Right lobe of liver (tissue), 6 donors: ENCODE data around the gene PSMD5. TPM values are rescaled to one million over a fixed set of nuclear protein-coding genes. Genes with fewer than 3 reads are reported as not detected.

Experiments used
- ATAC-seq, 4 donors: fragments of 200-7000 bp; cut with Tn5 transposase; one replicate each; pipeline ENCODE4 v1.9.1; 2020; ENCODE audit warnings: mild to moderate bottlenecking in 4 of 4, moderate library complexity in 4 of 4
- DNase-seq, 3 donors: peaks; one replicate each; pipeline ENCODE4 v3.0.0-alpha.2; 2020
- H3K27ac ChIP-seq, 3 donors: fragments of 200-600 bp; one replicate each; pipeline ENCODE4 v1.8.0; 2022
- H3K27me3 ChIP-seq, 2 donors: fragments of 200-600 bp; one replicate each; pipeline ENCODE4 v1.8.0; 2022
- H3K36me3 ChIP-seq, 4 donors: fragments of 200-600 bp; sonication (generic) in 1 of 4; one replicate each; pipeline versions ENCODE4 v1.5.1 to v1.8.0; 2017 to 2022; ENCODE audit warnings: control low read depth in 1 of 4
- H3K4me1 ChIP-seq, 4 donors: fragments of 200-600 bp; sonication (generic) in 1 of 4; one replicate each; pipeline versions ENCODE4 v1.5.1 to v1.8.0; 2017 to 2022; ENCODE audit warnings: control low read depth in 1 of 4
- H3K4me3 ChIP-seq, 3 donors: fragments of 200-600 bp; one replicate each; pipeline ENCODE4 v1.8.0; 2022
- H3K9me3 ChIP-seq, 4 donors: fragments of 200-600 bp; sonication (generic) in 1 of 4; one replicate each; pipeline versions ENCODE4 v1.5.1 to v1.8.0; 2017 to 2022; ENCODE audit warnings: control low read depth in 1 of 4
- POLR2A ChIP-seq: fragments of 450-650 bp; IDR thresholded peaks from one replicate; pipeline ENCODE4 v1.6.1; 2017; ENCODE audit warnings: antibody characterized with exemption, mild to moderate bottlenecking
- WGBS: methylation state at CpG from one replicate; pipeline ENCODE4 v1.1.6; 2018; ENCODE audit warnings: low coverage, low lambda C conversion rate; ENCODE audit not compliant: insufficient coverage; ENCODE audit errors: missing lambda C conversion rate; 5-methylcytosine and 5-hydroxymethylcytosine counted together
- intact Hi-C, 2 donors: fragments of 100-400 bp; cut with DNase I; formaldehyde crosslinking; loops; one replicate each; pipeline versions ENCODE4 v1.11.2 to v1.14.1; 2022
- total RNA-seq, 6 experiments: library from RNA; depleted of rRNA in 2 of 6; stranded (reverse); fragments of >200 nt in 2 of 6; fragmentation: NEBNext Ultra II Directional in 3 of 6; extraction: Animal tissue kit (Norgen Biotek cat#: 25700) in 3 of 6; gene quantifications; one replicate each; pipeline versions ENCODE4 v1.1.0 to v1.2.4, GENCODE V29; 2016 to 2023
- TF ChIP-seq, protein P1 (sequence below), 4 donors: fragments of 200-600 bp in 3 of 4; fragments of 450-650 bp in 1 of 4; IDR thresholded peaks; one replicate each; pipeline versions ENCODE4 v1.5.1 to v1.8.0; 2016 to 2022; ENCODE audit warnings: antibody characterized with exemption in 4 of 4, mild to moderate bottlenecking in 2 of 4
- donor health status: DM: no; HTN: yes; CAD: no.
- donor health status: DM: no; HTN: no; CAD: no.
- donor health status: DM: no; HTN: no; CAD: no.
- donor health status: DM: no; HTN: yes; CAD: no.
- donor health status: DM: no; HTN: yes; CAD: no.

The PSMD5 gene
- total RNA-seq, 6 experiments from 2014 or later, result 14.1 to 29.2 (median 21.5) TPM

DNA sequence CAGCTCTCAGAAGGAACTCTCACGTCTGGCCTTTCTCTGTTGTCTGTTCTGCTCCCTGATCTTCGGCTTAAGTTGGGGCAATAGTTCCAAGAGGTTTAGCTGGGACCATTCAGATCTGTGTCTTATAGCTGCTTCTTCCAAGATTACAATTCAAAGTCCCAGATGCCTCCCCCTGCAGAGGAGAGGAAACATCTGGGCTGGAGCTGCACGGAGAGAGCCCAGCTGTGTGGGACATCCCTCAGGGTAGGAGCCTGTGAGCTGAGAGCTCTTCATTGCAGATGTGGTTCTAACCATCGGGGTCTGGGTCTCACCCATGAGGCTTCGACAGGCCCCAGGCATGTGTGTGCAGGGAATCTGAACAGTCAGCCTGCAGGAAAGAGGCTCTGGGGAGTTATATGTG is 43.2 kb upstream of the PSMD5 start:
- intact Hi-C loops, result no loop called here
- no peak for TF ChIP-seq POLR2A
- TF ChIP-seq, protein P1, sequence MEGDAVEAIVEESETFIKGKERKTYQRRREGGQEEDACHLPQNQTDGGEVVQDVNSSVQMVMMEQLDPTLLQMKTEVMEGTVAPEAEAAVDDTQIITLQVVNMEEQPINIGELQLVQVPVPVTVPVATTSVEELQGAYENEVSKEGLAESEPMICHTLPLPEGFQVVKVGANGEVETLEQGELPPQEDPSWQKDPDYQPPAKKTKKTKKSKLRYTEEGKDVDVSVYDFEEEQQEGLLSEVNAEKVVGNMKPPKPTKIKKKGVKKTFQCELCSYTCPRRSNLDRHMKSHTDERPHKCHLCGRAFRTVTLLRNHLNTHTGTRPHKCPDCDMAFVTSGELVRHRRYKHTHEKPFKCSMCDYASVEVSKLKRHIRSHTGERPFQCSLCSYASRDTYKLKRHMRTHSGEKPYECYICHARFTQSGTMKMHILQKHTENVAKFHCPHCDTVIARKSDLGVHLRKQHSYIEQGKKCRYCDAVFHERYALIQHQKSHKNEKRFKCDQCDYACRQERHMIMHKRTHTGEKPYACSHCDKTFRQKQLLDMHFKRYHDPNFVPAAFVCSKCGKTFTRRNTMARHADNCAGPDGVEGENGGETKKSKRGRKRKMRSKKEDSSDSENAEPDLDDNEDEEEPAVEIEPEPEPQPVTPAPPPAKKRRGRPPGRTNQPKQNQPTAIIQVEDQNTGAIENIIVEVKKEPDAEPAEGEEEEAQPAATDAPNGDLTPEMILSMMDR (IDR thresholded peaks at IDR 0.05), result no peak
- H3K36me3 ChIP-seq, result no peaks in the 10 kb centered on the region
- 63% methylated on average over 4 of the region's 5 CpGs for WGBS
- no peaks in the 10 kb centered on the region for H3K4me1 ChIP-seq
- H3K27ac ChIP-seq, result no peak overlapping the region
- DNase-seq (no peak), ATAC-seq (no peak)
- no peaks in the 10 kb centered on the region for H3K27me3 ChIP-seq
- H3K9me3 ChIP-seq, result no peaks in the 10 kb centered on the region
- H3K4me3 ChIP-seq, result no peak overlapping the region

DNA sequence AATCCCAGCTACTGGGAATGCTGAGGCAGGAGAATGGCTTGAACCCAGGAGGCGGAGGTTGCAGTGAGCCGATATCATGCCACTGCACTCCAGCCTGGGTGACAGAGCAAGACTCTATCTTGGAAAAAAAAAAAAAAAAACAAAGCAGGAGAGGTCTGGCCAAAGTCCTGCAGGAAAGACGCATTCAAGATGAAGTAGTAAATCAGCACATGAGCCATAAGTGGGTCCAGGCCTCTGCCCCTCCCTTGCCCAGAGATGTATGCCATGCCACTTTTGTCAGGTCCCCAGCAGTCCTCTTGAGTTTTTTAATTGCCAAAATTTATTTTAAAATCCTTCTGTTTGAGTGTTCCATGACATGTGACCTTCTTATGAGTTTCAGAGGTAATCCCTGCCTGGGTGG is 42.7 kb upstream of the PSMD5 start:
- DNase-seq (no peak), ATAC-seq (no peak)
- 0% methylated on average over 1 of the region's 3 CpGs for WGBS
- no peak overlapping the region for H3K4me3 ChIP-seq
- H3K9me3 ChIP-seq, result no peaks in the 10 kb centered on the region
- no peaks in the 10 kb centered on the region for H3K36me3 ChIP-seq
- TF ChIP-seq, protein P1 (IDR thresholded peaks at IDR 0.05), result no peak
- no peak for TF ChIP-seq POLR2A
- no peaks in the 10 kb centered on the region for H3K27me3 ChIP-seq
- intact Hi-C loops, result no loop called here
- no peak overlapping the region for H3K27ac ChIP-seq
- H3K4me1 ChIP-seq, result no peaks in the 10 kb centered on the region

DNA sequence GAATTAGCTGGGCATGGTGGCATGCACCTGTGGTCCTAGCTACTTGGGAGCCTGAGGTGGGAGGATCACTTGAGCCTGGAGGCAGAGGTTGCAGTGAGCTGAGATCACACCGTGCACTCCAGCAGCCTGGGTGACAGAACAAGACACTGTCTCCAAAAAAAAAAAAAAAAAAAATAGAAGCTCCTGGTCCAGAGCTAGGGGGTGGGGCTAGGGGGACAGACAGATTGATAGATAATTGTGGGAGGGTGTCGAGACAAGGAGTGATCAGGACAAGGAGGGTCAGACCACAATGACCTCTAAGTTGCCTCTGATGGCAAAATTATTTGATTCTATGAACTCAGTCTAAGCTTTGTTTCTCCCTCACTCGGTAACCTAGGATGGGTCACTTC is 40.9 kb upstream of the PSMD5 start:
- Histone ChIP-seq H3K4me3 (no peak overlapping the region), H3K36me3 (no peaks in the 10 kb centered on the region), H3K9me3 (no peaks in the 10 kb centered on the region), H3K27ac (no peak overlapping the region), H3K4me1 (no peaks in the 10 kb centered on the region), H3K27me3 (no peaks in the 10 kb centered on the region)
- intact Hi-C loops, result no loop called here
- ATAC-seq, result no peak
- DNase-seq, result no peak
- TF ChIP-seq, protein P1 (IDR thresholded peaks at IDR 0.05), result no peak
- no peak for TF ChIP-seq POLR2A
- 54% methylated on average over 3 of the region's 3 CpGs for WGBS

DNA sequence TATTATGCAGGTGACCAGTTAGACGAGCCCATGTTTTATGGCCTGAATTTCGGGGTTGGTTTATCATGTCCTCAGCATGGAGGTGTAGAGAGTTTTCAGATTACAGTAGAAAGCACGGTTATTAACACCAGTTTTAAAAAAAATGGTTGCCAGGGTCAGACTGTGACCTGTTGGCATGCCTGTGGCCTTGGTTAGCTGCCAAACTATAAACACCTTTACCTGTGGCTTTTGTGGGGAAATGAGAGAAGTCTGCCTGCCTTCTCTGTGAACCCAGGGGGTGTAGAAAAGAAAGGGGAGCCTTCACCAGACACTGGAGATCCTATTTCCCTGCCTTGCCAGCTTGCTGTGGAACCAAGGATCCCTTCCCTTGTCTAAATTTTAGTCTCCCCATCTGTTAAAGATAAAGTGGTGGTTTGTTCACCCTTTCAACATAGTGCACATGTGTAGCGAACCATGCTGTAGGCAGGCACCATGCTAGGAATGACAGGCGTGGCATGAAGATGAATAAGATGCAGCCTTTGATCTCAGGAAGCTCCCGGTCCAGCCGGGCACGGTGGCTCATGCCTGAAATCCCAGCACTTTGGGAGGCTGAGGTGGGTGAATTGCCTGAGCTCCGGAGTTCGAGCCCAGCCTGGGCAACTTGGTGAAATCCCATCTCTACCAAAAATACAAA is 40.3 kb upstream of the PSMD5 start:
- no peaks in the 10 kb centered on the region for H3K9me3 ChIP-seq
- no peaks in the 10 kb centered on the region for H3K27me3 ChIP-seq
- TF ChIP-seq POLR2A, result no peak
- TF ChIP-seq, protein P1 (IDR thresholded peaks at IDR 0.05), result no peak
- intact Hi-C loops, result no loop called here
- DNase-seq (no peak), ATAC-seq (no peak)
- no peak overlapping the region for H3K4me3 ChIP-seq
- 59% methylated on average over 7 of the region's 10 CpGs for WGBS
- no peaks in the 10 kb centered on the region for H3K36me3 ChIP-seq
- no peaks in the 10 kb centered on the region for H3K4me1 ChIP-seq
- H3K27ac ChIP-seq, result no peak overlapping the region
